Measurements from ENCODE around the gene RBBP6.
"Not testable (repeated sequence)": the region's sequence is repeated elsewhere in the genome, so short reads cannot be mapped to it uniquely, and the experiment has no call there.

- TF ChIP-seq CTCF, POLR2A (IDR thresholded peaks at IDR 0.05): not testable (repeated sequence)
Measured at GRCh38 chr16:24574515-24575485, 35.4 kb downstream of the RBBP6 start.

Measured in lower leg skin (tissue), 3 donors.